ENCODE results near the gene MBTD1. TPM values are rescaled to one million over a fixed set of nuclear protein-coding genes. Genes with fewer than 3 reads are reported as not detected.

MBTD1 gene
- total and polyA plus RNA-seq, 9 of the 15 experiments (the other 6 are each of a cell fraction or from before 2014, with no cell fraction given) = 2.1 to 26.3 (median 13.3) TPM

GRCh38 chr17:51217946-51218345 is 41.9 kb downstream of the MBTD1 start:
- no peak for ATAC-seq
- peaks cover 81% of the 10 kb centered on the region; the same call in 2 of the 3 replicates for H3K36me3 ChIP-seq (ENCODE audit: control insufficient read depth, insufficient read depth, low read length)
- in situ Hi-C loops (cut with MboI) = no loop called here
- intact Hi-C loops (cut with micrococcal nuclease) = no loop called here
- no peak overlapping the region for H3K27ac ChIP-seq (ENCODE audit: extremely low read depth, low read depth, low read length)
- H3K27me3 ChIP-seq (ENCODE audit: control insufficient read depth in 2 of 2, insufficient read depth in 2 of 2, low read length in 2 of 2) = no peaks in the 10 kb centered on the region
- no peaks in the 10 kb centered on the region for H3K9me1 ChIP-seq (ENCODE audit: control insufficient read depth, insufficient read depth, low read length)
- no peak for DNase-seq (ENCODE audit: extremely low read depth in 1 of 4, low spot score in 3 of 4)
- ChIA-PET POLR2A (interaction anchor here (0.6 kb wide), 1 partner anchor 23 kb away, joined by 3 read pairs; no protein-coding TSS in a partner anchor), CTCF (ENCODE audit: low intra/inter-chr PET ratio) (no interaction called here)
- no TSS peak for BruUV-seq (replicated peaks)
- no peak overlapping the region for H3K9ac ChIP-seq (ENCODE audit: insufficient read depth in 1 of 2, low read depth in 2 of 2, low read length in 2 of 2)
- no peaks in the 10 kb centered on the region for H4K20me1 ChIP-seq (replicated peaks; ENCODE audit: control insufficient read depth, insufficient read depth, low read length)
- 88% methylated on average over 1 of the region's 1 CpG for WGBS (ENCODE audit: insufficient coverage, low coverage, missing lambda C conversion rate)
- no peaks in the 10 kb centered on the region for H3K9me3 ChIP-seq (replicated peaks; ENCODE audit: control insufficient read depth, insufficient read depth, low read depth, low read length)
- no peaks in the 10 kb centered on the region for H3K4me1 ChIP-seq (replicated peaks in 1 of 2; ENCODE audit: control insufficient read depth in 2 of 2, insufficient read depth in 2 of 2, low read length in 2 of 2)
- no peaks in the 10 kb centered on the region for H3K79me2 ChIP-seq (ENCODE audit: control insufficient read depth, insufficient read depth, low read length)
- FAIRE-seq = no peak
- no peak overlapping the region for H3K4me3 ChIP-seq
- no peak overlapping the region for H3K4me2 ChIP-seq (ENCODE audit: insufficient read depth, low read length)
- H2AFZ ChIP-seq (ENCODE audit: low read depth, low read length) = no peak overlapping the region
- TF ChIP-seq SREBF2 (CRISPR knock-in tag; IDR thresholded peaks at IDR 0.05) (no peak), YBX1 (IDR thresholded peaks at IDR 0.05) (no peak), THAP12 (CRISPR knock-in tag; IDR thresholded peaks at IDR 0.05) (no peak), POLR2AphosphoS2 (IDR thresholded peaks at IDR 0.05; ENCODE audit: low read length) (no peak), FOXA1 (IDR thresholded peaks at IDR 0.05; ENCODE audit: borderline replicate concordance) (no peak), PHF21A (IDR thresholded peaks at IDR 0.05; ENCODE audit: borderline replicate concordance, low read depth) (no peak), ILK (tag; IDR thresholded peaks at IDR 0.05; ENCODE audit: borderline replicate concordance, low read depth) (no peak), JUNB (CRISPR knock-in tag; conservative IDR thresholded peaks at IDR 0.05) (no peak), CBFB (CRISPR knock-in tag; IDR thresholded peaks at IDR 0.05) (no peak), MYC (IDR thresholded peaks at IDR 0.05; ENCODE audit: low read depth, low read length) (no peak), MYC (CRISPR knock-in tag; IDR thresholded peaks at IDR 0.05; ENCODE audit: borderline replicate concordance, low read depth) (no peak), ZNF347 (CRISPR knock-in tag; IDR thresholded peaks at IDR 0.05; ENCODE audit: low read depth) (no peak), ZNF239 (CRISPR knock-in tag; IDR thresholded peaks at IDR 0.05) (no peak), HINFP (tag; conservative IDR thresholded peaks at IDR 0.05; ENCODE audit: low read depth) (no peak), NBN (IDR thresholded peaks at IDR 0.05; ENCODE audit: low read depth) (no peak), RBM14 (IDR thresholded peaks at IDR 0.05; ENCODE audit: borderline replicate concordance, insufficient read depth, low read depth, low read length) (no peak), TOE1 (IDR thresholded peaks at IDR 0.05; ENCODE audit: borderline replicate concordance) (no peak), TOE1 (CRISPR knock-in tag; IDR thresholded peaks at IDR 0.05; ENCODE audit: borderline replicate concordance, low read depth) (no peak), ASH1L (IDR thresholded peaks at IDR 0.05; ENCODE audit: borderline replicate concordance, low read depth, partially characterized antibody) (no peak), HLTF (IDR thresholded peaks at IDR 0.05) (no peak)
